Thymus (tissue), 11 donors: ENCODE data around the gene PDIA5. TPM values are rescaled to one million over a fixed set of nuclear protein-coding genes. Genes with fewer than 3 reads are reported as not detected.

Experiments used
- DNase-seq, 9 donors: peaks; one replicate each; pipeline ENCODE4 v3.0.0-alpha.2; 2013; ENCODE audit warnings: low spot score in 9 of 9, low read depth in 6 of 9, missing footprints in 1 of 9
- H3K27ac ChIP-seq, 2 donors: one replicate each; pipeline ENCODE4 v1.5.1; 2013; ENCODE audit warnings: control low read depth in 1 of 2, low read depth in 1 of 2, low read length in 1 of 2, mild to moderate bottlenecking in 1 of 2, moderate library complexity in 1 of 2
- H3K27me3 ChIP-seq, 2 donors: one replicate each; pipeline ENCODE4 v1.5.1; 2013; ENCODE audit warnings: low read length in 1 of 2; ENCODE audit not compliant: control insufficient read depth in 2 of 2, insufficient read depth in 1 of 2
- H3K36me3 ChIP-seq, 2 donors: one replicate each; pipeline ENCODE4 v1.5.1; 2013; ENCODE audit warnings: low read length in 1 of 2, mild to moderate bottlenecking in 1 of 2, moderate library complexity in 1 of 2; ENCODE audit not compliant: control insufficient read depth in 2 of 2, insufficient read depth in 2 of 2
- H3K4me1 ChIP-seq, 2 donors: one replicate each; pipeline ENCODE4 v1.5.1; 2013; ENCODE audit warnings: low read length in 2 of 2; ENCODE audit not compliant: control insufficient read depth in 2 of 2, insufficient read depth in 2 of 2
- H3K4me3 ChIP-seq, 2 donors: one replicate each; pipeline ENCODE4 v1.5.1; 2013; ENCODE audit warnings: low read length in 2 of 2, control low read depth in 1 of 2, mild to moderate bottlenecking in 1 of 2
- H3K9me3 ChIP-seq, 2 donors: one replicate each; pipeline ENCODE4 v1.5.1; 2013; ENCODE audit warnings: low read length in 1 of 2, mild to moderate bottlenecking in 1 of 2; ENCODE audit not compliant: control insufficient read depth in 2 of 2, insufficient read depth in 1 of 2
- WGBS: extraction: QIAGEN DNeasy Blood & Tissue Kit; methylation state at CpG from one replicate; pipeline ENCODE4 v1.1.7; 2013; 5-methylcytosine and 5-hydroxymethylcytosine counted together
- polyA plus RNA-seq: library from polyadenylated mRNA; stranded (reverse); fragments of 200-250 nt; gene quantifications from one replicate; pipeline ENCODE4 v1.2.3, GENCODE V29; 2013
- total RNA-seq: library from RNA; stranded (reverse); fragments of 120-200 nt; gene quantifications from one replicate; pipeline ENCODE4 v1.2.4, GENCODE V29; 2013
- donor health status: healthy.

Gene PDIA5
- total and polyA plus RNA-seq, 2 donors, result 6.1 to 7.7 TPM

GRCh38 chr3:123090728-123091531 is 24.1 kb downstream of the PDIA5 start:
- WGBS, result 36% methylated on average over 12 of the region's 12 CpGs
- H3K27ac ChIP-seq, result peak overlapping the region in 1 of 2 donors; percentile 11
- H3K4me1 ChIP-seq, result peaks cover 9 to 17% of the 10 kb centered on the region in 2 donors
- no peak overlapping the region for H3K4me3 ChIP-seq
- DNase-seq, result peak in 2 of 9 donors; percentile 28 to 57
- H3K9me3 ChIP-seq, result peaks cover 0 to 4% of the 10 kb centered on the region in 2 donors
- H3K27me3 ChIP-seq, result no peaks in the 10 kb centered on the region
- peaks cover 0 to 15% of the 10 kb centered on the region in 2 donors for H3K36me3 ChIP-seq

- Histone ChIP-seq H3K27me3 (no peaks in the 10 kb centered on the region), H3K9me3 (peaks cover 0 to 4% of the 10 kb centered on the region in 2 donors), H3K4me1 (peaks cover 9 to 17% of the 10 kb centered on the region in 2 donors), H3K27ac (no peak overlapping the region), H3K4me3 (no peak overlapping the region), H3K36me3 (peaks cover 0 to 15% of the 10 kb centered on the region in 2 donors)
- WGBS, result over 99% methylated on average over 3 of the region's 3 CpGs
- DNase-seq, result no peak
These were observed 25.4 kb downstream of the PDIA5 start for GRCh38 chr3:123092243-123092642.

GRCh38 chr3:123093696-123094095 is 26.9 kb downstream of the PDIA5 start:
- Histone ChIP-seq H3K27me3 (no peaks in the 10 kb centered on the region), H3K4me1 (peaks cover 9 to 17% of the 10 kb centered on the region in 2 donors), H3K36me3 (peaks cover 0 to 17% of the 10 kb centered on the region in 2 donors), H3K9me3 (peaks cover 0 to 4% of the 10 kb centered on the region in 2 donors), H3K4me3 (no peak overlapping the region), H3K27ac (no peak overlapping the region)
- no peak for DNase-seq
- 89% methylated on average over 8 of the region's 8 CpGs for WGBS

GRCh38 chr3:123094516-123095313 is 27.9 kb downstream of the PDIA5 start:
- peaks cover 0 to 4% of the 10 kb centered on the region in 2 donors for H3K9me3 ChIP-seq
- DNase-seq, result no peak
- no peak overlapping the region for H3K4me3 ChIP-seq
- no peaks in the 10 kb centered on the region for H3K27me3 ChIP-seq
- H3K27ac ChIP-seq, result no peak overlapping the region
- WGBS, result 95% methylated on average over 15 of the region's 15 CpGs
- peaks cover 9 to 17% of the 10 kb centered on the region in 2 donors for H3K4me1 ChIP-seq
- H3K36me3 ChIP-seq, result peaks cover 3 to 17% of the 10 kb centered on the region in 2 donors

GRCh38 chr3:123096126-123096525 is 29.3 kb downstream of the PDIA5 start:
- H3K27me3 ChIP-seq, result no peaks in the 10 kb centered on the region
- 99% methylated on average over 9 of the region's 9 CpGs for WGBS
- H3K36me3 ChIP-seq, result peaks cover 3 to 14% of the 10 kb centered on the region in 2 donors
- H3K4me1 ChIP-seq, result peaks cover 0 to 5% of the 10 kb centered on the region in 2 donors
- H3K27ac ChIP-seq, result no peak overlapping the region
- DNase-seq, result no peak
- peaks cover 0 to 4% of the 10 kb centered on the region in 2 donors for H3K9me3 ChIP-seq
- no peak overlapping the region for H3K4me3 ChIP-seq

GRCh38 chr3:123096731-123097130 is 29.9 kb downstream of the PDIA5 start:
- peaks cover 0 to 4% of the 10 kb centered on the region in 2 donors for H3K9me3 ChIP-seq
- no peaks in the 10 kb centered on the region for H3K4me1 ChIP-seq
- no peak for DNase-seq
- H3K36me3 ChIP-seq, result peaks cover 3 to 14% of the 10 kb centered on the region in 2 donors
- H3K27me3 ChIP-seq, result no peaks in the 10 kb centered on the region
- no peak overlapping the region for H3K27ac ChIP-seq
- 91% methylated on average over 11 of the region's 11 CpGs for WGBS
- H3K4me3 ChIP-seq, result no peak overlapping the region

- Histone ChIP-seq H3K4me3 (no peak overlapping the region), H3K36me3 (peaks cover 3 to 12% of the 10 kb centered on the region in 2 donors), H3K4me1 (no peaks in the 10 kb centered on the region), H3K27ac (no peak overlapping the region), H3K27me3 (no peaks in the 10 kb centered on the region), H3K9me3 (no peaks in the 10 kb centered on the region)
- WGBS, result 92% methylated on average over 6 of the region's 6 CpGs
- no peak for DNase-seq
These were observed 31.9 kb downstream of the PDIA5 start for GRCh38 chr3:123098426-123099330.

GRCh38 chr3:123099331-123100192 is 32.7 kb downstream of the PDIA5 start:
- DNase-seq, result no peak
- H3K36me3 ChIP-seq, result peaks cover 3 to 10% of the 10 kb centered on the region in 2 donors
- no peaks in the 10 kb centered on the region for H3K9me3 ChIP-seq
- no peak overlapping the region for H3K4me3 ChIP-seq
- no peak overlapping the region for H3K27ac ChIP-seq
- 92% methylated on average over 12 of the region's 12 CpGs for WGBS
- no peaks in the 10 kb centered on the region for H3K4me1 ChIP-seq
- H3K27me3 ChIP-seq, result no peaks in the 10 kb centered on the region
